ENCODE results near the gene KNDC1.

Gene KNDC1

GRCh38 chr10:133270773-133271297 is 110.8 kb downstream of the KNDC1 start:
- no peak overlapping the region for H3K4me3 ChIP-seq (replicated peaks; ENCODE audit: low read depth, low read length)
- TF ChIP-seq CTCF (IDR thresholded peaks at IDR 0.05; ENCODE audit: low read depth, low read length, missing control alignments), result no peak
- DNase-seq (ENCODE audit: extremely low read depth, low read depth), result no peak

- no peak overlapping the region for H3K4me3 ChIP-seq (replicated peaks; ENCODE audit: low read depth, low read length)
- DNase-seq (ENCODE audit: extremely low read depth, low read depth), result no peak
- no peak for TF ChIP-seq CTCF (IDR thresholded peaks at IDR 0.05; ENCODE audit: low read depth, low read length, missing control alignments)
These were observed 111.7 kb downstream of the KNDC1 start for GRCh38 chr10:133271521-133272300.

GRCh38 chr10:133272301-133272963 is 112.4 kb downstream of the KNDC1 start:
- TF ChIP-seq CTCF (IDR thresholded peaks at IDR 0.05; ENCODE audit: low read depth, low read length, missing control alignments), result no peak
- no peak overlapping the region for H3K4me3 ChIP-seq (replicated peaks; ENCODE audit: low read depth, low read length)
- DNase-seq (ENCODE audit: extremely low read depth, low read depth), result no peak

- H3K4me3 ChIP-seq (replicated peaks; ENCODE audit: low read depth, low read length), result no peak overlapping the region
- DNase-seq (ENCODE audit: extremely low read depth, low read depth), result no peak
- no peak for TF ChIP-seq CTCF (IDR thresholded peaks at IDR 0.05; ENCODE audit: low read depth, low read length, missing control alignments)
These were observed 113.0 kb downstream of the KNDC1 start for GRCh38 chr10:133272964-133273420.

- TF ChIP-seq CTCF (IDR thresholded peaks at IDR 0.05; ENCODE audit: low read depth, low read length, missing control alignments), result no peak
- DNase-seq (ENCODE audit: extremely low read depth, low read depth), result no peak
- H3K4me3 ChIP-seq (replicated peaks; ENCODE audit: low read depth, low read length), result no peak overlapping the region
These were observed 113.6 kb downstream of the KNDC1 start for GRCh38 chr10:133273534-133274143.

GRCh38 chr10:133274751-133275683 is 115.0 kb downstream of the KNDC1 start:
- TF ChIP-seq CTCF (IDR thresholded peaks at IDR 0.05; ENCODE audit: low read depth, low read length, missing control alignments), result no peak
- H3K4me3 ChIP-seq (replicated peaks; ENCODE audit: low read depth, low read length), result 0 out of 2 replicates have a peak overlapping the region, but pooled peaks have one; percentile 1
- no peak for DNase-seq (ENCODE audit: extremely low read depth, low read depth)
